ENCODE results near the gene SH3TC1.

SH3TC1 gene

DNA sequence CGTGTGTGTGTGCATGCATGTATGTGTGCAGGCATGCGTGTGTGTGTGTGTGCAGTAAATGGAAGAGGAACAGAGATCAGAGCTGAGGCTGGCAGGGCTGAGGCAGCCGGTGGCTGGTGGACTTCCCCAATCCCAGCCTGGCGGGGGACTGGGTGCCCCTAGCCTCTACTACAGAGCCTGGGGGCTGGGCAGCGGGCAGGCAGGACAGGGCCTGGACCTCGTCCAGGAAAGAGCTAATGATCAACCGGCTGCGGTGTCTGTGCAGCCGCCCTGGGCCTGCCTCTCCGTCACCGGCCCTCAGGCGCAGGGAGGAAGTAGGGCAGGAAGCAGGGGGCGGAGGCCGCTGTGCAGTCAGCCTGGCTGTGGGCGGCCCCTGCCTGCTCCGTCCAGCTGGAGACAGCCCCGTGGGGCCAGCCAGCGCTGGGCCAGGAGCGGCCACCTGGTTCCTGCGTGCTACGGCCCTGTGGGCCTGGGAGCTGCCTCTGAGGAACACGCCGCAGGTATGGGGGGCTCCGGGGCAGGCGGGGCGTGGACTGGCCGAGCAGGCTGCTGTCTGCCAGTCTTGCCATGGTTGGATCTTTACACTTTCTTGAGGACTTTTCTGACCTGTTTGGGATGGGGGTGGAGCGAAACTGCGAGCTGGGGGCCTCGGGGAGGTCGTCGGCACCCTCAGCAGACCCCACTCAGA, at the start of gene SH3TC1:
SH3TC1 (plus strand) TSS at position 385 of the 688 bp plus-strand sequence. CDS start 5,905 bp downstream, outside the sequence.
- Histone ChIP-seq H3K36me3 (ENCODE audit: control insufficient read depth, insufficient read depth, low read length) (no peaks in the 10 kb centered on the region), H3K27me3 (ENCODE audit: control insufficient read depth, insufficient read depth, low read length) (no peaks in the 10 kb centered on the region), H3K9ac (no peak within 1 kb of the TSS), H3K27ac (peak within 1 kb of the TSS; percentile 29), H3K9me3 (ENCODE audit: control insufficient read depth, low read length) (no peaks in the 10 kb centered on the region), H3K4me2 (ENCODE audit: low read length) (peak within 1 kb of the TSS; percentile 57), H3K4me1 (peaks cover 2% of the 10 kb centered on the region), H2AFZ (peak within 1 kb of the TSS; percentile 77), H3K79me2 (no peaks in the 10 kb centered on the region), H3K4me3 (ENCODE audit: low read depth, low read length) (peak within 1 kb of the TSS; percentile 31)
- TF ChIP-seq, protein P1, sequence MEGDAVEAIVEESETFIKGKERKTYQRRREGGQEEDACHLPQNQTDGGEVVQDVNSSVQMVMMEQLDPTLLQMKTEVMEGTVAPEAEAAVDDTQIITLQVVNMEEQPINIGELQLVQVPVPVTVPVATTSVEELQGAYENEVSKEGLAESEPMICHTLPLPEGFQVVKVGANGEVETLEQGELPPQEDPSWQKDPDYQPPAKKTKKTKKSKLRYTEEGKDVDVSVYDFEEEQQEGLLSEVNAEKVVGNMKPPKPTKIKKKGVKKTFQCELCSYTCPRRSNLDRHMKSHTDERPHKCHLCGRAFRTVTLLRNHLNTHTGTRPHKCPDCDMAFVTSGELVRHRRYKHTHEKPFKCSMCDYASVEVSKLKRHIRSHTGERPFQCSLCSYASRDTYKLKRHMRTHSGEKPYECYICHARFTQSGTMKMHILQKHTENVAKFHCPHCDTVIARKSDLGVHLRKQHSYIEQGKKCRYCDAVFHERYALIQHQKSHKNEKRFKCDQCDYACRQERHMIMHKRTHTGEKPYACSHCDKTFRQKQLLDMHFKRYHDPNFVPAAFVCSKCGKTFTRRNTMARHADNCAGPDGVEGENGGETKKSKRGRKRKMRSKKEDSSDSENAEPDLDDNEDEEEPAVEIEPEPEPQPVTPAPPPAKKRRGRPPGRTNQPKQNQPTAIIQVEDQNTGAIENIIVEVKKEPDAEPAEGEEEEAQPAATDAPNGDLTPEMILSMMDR (IDR thresholded peaks at IDR 0.05) = no peak

DNA sequence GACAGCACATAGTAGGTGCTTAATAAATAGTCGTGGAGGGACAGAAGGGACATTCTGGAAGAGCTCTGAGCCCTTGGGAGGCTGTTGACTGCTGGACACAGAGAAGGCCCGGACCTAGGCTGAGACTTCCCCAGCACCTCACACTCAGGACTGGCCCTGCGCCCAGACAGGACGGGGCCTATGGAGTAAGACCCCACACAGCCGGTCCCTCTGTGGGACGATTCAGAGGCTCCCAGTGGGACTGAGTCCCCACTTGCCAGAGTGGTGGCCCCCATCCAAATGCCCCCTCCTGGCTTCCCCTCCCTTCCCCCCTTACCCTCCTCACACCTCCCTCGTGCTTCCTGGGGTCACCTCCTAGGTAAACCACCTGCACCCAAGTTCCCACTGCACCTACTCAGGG, 49.4 kb upstream of the SH3TC1 start:
- H3K9me3 ChIP-seq (ENCODE audit: control insufficient read depth, low read length) = no peaks in the 10 kb centered on the region
- no peak overlapping the region for H2AFZ ChIP-seq
- H3K36me3 ChIP-seq (ENCODE audit: control insufficient read depth, insufficient read depth, low read length) = no peaks in the 10 kb centered on the region
- no peak overlapping the region for H3K9ac ChIP-seq
- TF ChIP-seq, protein P1 (IDR thresholded peaks at IDR 0.05) = no peak
- no peak overlapping the region for H3K27ac ChIP-seq
- no peaks in the 10 kb centered on the region for H3K27me3 ChIP-seq (ENCODE audit: control insufficient read depth, insufficient read depth, low read length)
- no peaks in the 10 kb centered on the region for H3K4me1 ChIP-seq
- H3K4me2 ChIP-seq (ENCODE audit: low read length) = no peak overlapping the region
- no peaks in the 10 kb centered on the region for H3K79me2 ChIP-seq
- no peak overlapping the region for H3K4me3 ChIP-seq (ENCODE audit: low read depth, low read length)

DNA sequence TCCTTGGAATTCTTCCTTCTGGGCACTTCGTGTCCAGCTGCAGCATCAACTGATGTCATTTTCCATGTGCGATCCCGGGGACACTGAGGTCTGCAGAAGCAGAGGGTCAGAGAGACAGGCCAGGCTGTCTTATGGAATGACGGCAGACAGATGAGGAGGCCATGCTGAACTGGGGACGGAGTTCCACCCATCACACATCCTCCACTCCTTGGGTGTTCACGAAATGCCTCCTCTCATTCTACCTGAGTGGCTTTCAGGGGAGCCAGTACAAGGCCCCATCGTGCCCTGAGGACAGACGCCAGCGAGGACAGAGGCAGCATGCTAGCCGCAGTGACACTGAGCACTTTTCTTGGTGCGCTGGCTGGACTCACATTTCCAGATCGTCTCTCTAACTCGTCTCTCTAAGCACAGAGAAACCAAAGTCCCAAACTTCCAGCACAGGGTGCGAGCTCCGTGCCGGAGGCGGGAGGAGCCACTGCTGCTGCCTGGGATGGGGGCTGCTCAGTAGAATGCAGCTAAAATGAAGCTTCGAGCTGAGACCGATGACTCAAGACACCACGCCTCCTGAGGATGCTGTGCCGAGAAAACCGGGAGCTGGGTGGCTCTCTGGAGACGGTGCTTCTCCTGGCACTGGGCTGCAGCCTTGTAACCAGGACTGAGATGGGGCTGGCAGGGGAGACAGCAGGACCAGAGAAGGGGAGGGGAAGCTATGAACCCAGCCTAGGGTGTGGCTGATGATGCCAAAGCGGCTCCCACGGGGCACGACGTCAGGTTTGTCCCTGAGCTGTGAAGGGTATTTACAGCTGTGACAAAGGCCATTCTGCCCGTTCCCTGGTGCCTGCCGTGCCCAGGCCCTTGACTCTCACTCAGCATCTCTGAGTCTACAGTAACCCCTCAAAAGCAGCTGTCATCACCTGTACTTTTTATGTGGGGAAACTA, 48.7 kb upstream of the SH3TC1 start:
- no peak overlapping the region for H2AFZ ChIP-seq
- H3K27me3 ChIP-seq (ENCODE audit: control insufficient read depth, insufficient read depth, low read length) = no peaks in the 10 kb centered on the region
- no peak overlapping the region for H3K4me3 ChIP-seq (ENCODE audit: low read depth, low read length)
- no peaks in the 10 kb centered on the region for H3K79me2 ChIP-seq
- H3K9me3 ChIP-seq (ENCODE audit: control insufficient read depth, low read length) = no peaks in the 10 kb centered on the region
- H3K36me3 ChIP-seq (ENCODE audit: control insufficient read depth, insufficient read depth, low read length) = no peaks in the 10 kb centered on the region
- H3K9ac ChIP-seq = no peak overlapping the region
- H3K27ac ChIP-seq = no peak overlapping the region
- no peaks in the 10 kb centered on the region for H3K4me1 ChIP-seq
- no peak overlapping the region for H3K4me2 ChIP-seq (ENCODE audit: low read length)
- TF ChIP-seq, protein P1 (IDR thresholded peaks at IDR 0.05) = no peak

DNA sequence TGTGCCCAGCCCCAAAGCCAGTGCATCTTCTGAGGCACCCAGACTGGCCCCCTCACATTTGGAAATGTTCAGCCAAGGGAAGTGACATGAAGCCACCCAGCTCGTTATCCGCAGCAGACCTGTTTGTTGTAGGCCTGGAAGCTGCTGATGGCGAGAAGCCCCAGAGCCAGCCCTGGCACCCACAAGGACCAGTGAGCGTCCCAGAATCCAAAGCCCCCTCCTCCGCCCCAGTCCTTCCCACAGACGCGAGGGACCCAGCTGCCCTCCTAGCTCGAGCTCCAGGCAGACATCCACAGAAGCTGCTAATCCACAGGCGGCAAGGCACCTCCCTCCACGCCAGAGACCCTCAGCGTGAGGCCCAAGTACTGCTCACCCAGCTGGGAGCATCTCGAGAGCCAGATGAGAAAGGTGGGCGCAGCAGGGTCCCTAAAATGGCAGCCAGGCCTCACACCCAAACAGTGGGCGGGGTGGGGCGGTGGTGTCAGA, 47.9 kb upstream of the SH3TC1 start:
- H3K79me2 ChIP-seq = no peaks in the 10 kb centered on the region
- no peaks in the 10 kb centered on the region for H3K27me3 ChIP-seq (ENCODE audit: control insufficient read depth, insufficient read depth, low read length)
- TF ChIP-seq, protein P1 (IDR thresholded peaks at IDR 0.05) = no peak
- H3K4me1 ChIP-seq = no peaks in the 10 kb centered on the region
- H3K4me3 ChIP-seq (ENCODE audit: low read depth, low read length) = no peak overlapping the region
- H3K4me2 ChIP-seq (ENCODE audit: low read length) = no peak overlapping the region
- H2AFZ ChIP-seq = no peak overlapping the region
- no peaks in the 10 kb centered on the region for H3K9me3 ChIP-seq (ENCODE audit: control insufficient read depth, low read length)
- H3K9ac ChIP-seq = no peak overlapping the region
- no peak overlapping the region for H3K27ac ChIP-seq
- H3K36me3 ChIP-seq (ENCODE audit: control insufficient read depth, insufficient read depth, low read length) = no peaks in the 10 kb centered on the region
